Neural crest cell (in vitro differentiated cells): Measurements from ENCODE around the gene PRR19. TPM values are rescaled to one million over a fixed set of nuclear protein-coding genes. Genes with fewer than 3 reads are reported as not detected.

Source experiments
- DNase-seq: peaks from one replicate; pipeline ENCODE4 v3.0.0; 2021; ENCODE audit warnings: low read depth, mixed read lengths, low spot score
- H3K27ac Mint-ChIP-seq: one replicate; pipeline ENCODE4 v1.8.0; 2021; ENCODE audit warnings: mild to moderate bottlenecking, mixed read lengths; ENCODE audit not compliant: unreplicated experiment
- H3K27me3 Mint-ChIP-seq: 2 replicates; pipeline ENCODE4 v1.8.0; 2021; ENCODE audit warnings: low read depth, mild to moderate bottlenecking, mixed read lengths
- H3K36me3 Mint-ChIP-seq: 2 replicates; pipeline ENCODE4 v1.8.0; 2021; ENCODE audit warnings: low read depth, mild to moderate bottlenecking, mixed read lengths
- H3K4me1 Mint-ChIP-seq: 2 replicates; pipeline ENCODE4 v1.8.0; 2021; ENCODE audit warnings: mixed read lengths
- H3K4me3 Mint-ChIP-seq: one replicate; pipeline ENCODE4 v1.8.0; 2021; ENCODE audit warnings: mild to moderate bottlenecking, mixed read lengths
- H3K9me3 Mint-ChIP-seq: 2 replicates; pipeline ENCODE4 v1.8.0; 2021; ENCODE audit warnings: mixed read lengths
- total RNA-seq: library from RNA; stranded (reverse); gene quantifications from 2 replicates; pipeline ENCODE4 v1.2.1, GENCODE V29; 2021
- TF ChIP-seq, protein P1 (sequence below): fragments of 200-600 bp; sonication (generic); conservative IDR thresholded peaks from 2 replicates; pipeline ENCODE4 v1.5.0; 2021; ENCODE audit warnings: antibody characterized with exemption, mild to moderate bottlenecking

Gene PRR19
- total RNA-seq, 1 donor from 2014 or later: 2.8 TPM

DNA sequence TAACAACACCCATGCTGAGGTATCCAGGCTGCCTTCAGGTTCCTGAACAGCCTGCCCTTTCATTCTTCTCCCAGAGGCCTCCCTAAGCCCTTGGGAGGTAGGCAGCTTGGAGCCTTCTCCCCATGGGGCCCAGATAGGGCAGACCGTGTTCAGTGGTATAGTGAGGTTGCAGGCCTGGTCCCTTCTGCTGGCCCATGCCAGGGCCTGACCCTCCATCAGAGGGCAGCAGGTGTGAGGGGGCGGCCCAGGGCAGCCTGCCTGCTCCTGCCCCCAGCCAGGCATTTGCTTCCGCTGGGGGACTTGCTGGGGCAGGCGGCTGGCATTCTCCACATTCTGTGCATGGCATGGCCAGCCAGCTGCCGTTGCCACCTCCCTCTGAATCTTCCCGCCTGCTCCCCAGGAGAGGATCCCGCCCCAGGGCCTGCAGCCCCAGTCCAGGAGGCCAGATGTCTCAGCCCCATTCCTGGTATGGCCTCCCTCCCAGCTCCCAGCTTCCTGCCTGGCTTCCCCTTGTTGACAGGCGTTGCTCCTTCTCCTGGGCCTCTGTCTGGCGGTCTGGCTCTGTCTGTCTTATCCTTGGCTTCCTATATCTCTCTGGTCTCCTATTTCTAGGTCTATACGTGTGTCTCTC is 24.0 kb upstream of the PRR19 start:
- peak overlapping the region; percentile 96 for H3K4me3 Mint-ChIP-seq
- H3K9me3 Mint-ChIP-seq: no peaks in the 10 kb centered on the region
- peaks cover 21% of the 10 kb centered on the region for H3K4me1 Mint-ChIP-seq
- no peaks in the 10 kb centered on the region for H3K36me3 Mint-ChIP-seq
- no peak overlapping the region for H3K27ac Mint-ChIP-seq
- DNase-seq: no peak
- TF ChIP-seq, protein P1, sequence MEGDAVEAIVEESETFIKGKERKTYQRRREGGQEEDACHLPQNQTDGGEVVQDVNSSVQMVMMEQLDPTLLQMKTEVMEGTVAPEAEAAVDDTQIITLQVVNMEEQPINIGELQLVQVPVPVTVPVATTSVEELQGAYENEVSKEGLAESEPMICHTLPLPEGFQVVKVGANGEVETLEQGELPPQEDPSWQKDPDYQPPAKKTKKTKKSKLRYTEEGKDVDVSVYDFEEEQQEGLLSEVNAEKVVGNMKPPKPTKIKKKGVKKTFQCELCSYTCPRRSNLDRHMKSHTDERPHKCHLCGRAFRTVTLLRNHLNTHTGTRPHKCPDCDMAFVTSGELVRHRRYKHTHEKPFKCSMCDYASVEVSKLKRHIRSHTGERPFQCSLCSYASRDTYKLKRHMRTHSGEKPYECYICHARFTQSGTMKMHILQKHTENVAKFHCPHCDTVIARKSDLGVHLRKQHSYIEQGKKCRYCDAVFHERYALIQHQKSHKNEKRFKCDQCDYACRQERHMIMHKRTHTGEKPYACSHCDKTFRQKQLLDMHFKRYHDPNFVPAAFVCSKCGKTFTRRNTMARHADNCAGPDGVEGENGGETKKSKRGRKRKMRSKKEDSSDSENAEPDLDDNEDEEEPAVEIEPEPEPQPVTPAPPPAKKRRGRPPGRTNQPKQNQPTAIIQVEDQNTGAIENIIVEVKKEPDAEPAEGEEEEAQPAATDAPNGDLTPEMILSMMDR: no peak
- H3K27me3 Mint-ChIP-seq: no peaks in the 10 kb centered on the region

DNA sequence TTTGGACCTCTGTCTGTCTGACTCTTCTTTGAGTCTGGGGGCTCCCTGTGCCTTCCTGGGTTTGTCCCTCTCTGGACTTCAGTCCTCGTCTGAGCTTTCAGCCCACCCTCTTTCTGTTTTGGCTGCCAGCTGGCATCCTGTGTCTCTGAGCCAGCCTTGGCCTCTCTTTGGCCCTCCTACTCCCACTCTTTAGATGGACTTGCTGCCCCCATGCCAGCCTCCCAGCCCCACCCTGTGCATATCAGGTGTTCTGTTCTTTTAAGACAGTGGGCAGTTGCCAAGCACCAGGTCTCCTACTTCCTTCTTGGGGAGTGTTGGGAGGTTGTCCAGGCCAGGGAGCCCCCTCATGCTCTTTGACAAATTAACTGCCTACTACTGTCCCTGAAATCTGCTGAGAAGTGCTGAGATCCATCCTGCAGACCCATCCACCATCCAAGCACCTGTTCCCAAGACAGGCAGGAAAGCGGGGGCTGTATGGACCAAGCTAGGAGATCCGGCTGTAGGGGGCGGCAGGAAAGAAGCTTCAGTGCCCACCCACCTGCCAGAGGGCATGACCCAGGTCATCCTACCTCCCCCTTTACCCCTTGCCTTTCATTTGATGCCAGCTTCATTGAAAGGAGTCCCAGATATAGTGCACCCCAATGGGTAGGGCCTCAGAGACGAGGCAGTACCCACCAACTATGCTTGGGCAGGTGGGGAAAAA is 23.3 kb upstream of the PRR19 start:
- TF ChIP-seq, protein P1: no peak
- Mint-ChIP-seq H3K27ac (no peak overlapping the region), H3K4me1 (peaks cover 21% of the 10 kb centered on the region), H3K4me3 (peak overlapping the region; percentile 96), H3K9me3 (no peaks in the 10 kb centered on the region), H3K36me3 (no peaks in the 10 kb centered on the region), H3K27me3 (no peaks in the 10 kb centered on the region)
- DNase-seq: no peak

DNA sequence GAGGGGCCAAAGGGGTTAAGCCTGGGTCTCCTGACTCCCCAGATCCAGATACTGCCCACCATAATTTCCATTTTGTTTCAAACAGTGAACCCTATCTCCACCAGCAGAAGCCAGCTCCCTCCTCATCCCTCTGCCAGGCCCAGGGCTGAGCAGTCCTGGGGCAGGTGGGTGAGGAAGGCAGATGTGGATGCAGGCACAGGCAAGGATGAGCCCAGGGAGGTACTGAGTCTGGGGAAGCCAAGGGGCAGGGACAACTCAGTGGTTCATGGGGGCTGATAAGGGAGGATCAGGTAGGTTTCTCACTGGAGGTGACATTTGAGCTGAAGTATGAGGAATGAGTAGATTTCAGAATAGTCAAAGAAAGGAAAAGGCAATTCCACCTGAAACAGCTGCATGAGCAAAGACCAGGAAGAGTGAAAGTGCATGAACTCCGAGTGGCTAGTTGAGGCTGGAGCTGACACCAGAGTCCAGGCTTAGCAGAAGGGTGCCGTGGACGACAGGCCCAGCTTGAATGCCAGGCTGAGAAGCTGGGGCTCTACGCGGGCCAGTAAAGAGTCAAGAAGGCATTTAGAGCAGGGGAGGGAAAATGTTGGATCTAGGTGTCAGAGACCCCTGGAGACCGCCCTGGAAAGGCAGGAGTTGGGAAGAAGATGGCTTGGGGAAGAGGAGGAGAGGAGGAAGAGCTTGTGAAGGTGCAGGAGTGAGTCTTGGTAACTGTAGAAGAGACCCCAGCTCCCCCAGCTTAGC is 22.6 kb upstream of the PRR19 start:
- Mint-ChIP-seq H3K36me3 (no peaks in the 10 kb centered on the region), H3K4me1 (peaks cover 21% of the 10 kb centered on the region), H3K27me3 (no peaks in the 10 kb centered on the region), H3K27ac (peak overlapping the region; percentile 30), H3K9me3 (no peaks in the 10 kb centered on the region), H3K4me3 (peak overlapping the region; percentile 96)
- DNase-seq: no peak
- TF ChIP-seq, protein P1: no peak

DNA sequence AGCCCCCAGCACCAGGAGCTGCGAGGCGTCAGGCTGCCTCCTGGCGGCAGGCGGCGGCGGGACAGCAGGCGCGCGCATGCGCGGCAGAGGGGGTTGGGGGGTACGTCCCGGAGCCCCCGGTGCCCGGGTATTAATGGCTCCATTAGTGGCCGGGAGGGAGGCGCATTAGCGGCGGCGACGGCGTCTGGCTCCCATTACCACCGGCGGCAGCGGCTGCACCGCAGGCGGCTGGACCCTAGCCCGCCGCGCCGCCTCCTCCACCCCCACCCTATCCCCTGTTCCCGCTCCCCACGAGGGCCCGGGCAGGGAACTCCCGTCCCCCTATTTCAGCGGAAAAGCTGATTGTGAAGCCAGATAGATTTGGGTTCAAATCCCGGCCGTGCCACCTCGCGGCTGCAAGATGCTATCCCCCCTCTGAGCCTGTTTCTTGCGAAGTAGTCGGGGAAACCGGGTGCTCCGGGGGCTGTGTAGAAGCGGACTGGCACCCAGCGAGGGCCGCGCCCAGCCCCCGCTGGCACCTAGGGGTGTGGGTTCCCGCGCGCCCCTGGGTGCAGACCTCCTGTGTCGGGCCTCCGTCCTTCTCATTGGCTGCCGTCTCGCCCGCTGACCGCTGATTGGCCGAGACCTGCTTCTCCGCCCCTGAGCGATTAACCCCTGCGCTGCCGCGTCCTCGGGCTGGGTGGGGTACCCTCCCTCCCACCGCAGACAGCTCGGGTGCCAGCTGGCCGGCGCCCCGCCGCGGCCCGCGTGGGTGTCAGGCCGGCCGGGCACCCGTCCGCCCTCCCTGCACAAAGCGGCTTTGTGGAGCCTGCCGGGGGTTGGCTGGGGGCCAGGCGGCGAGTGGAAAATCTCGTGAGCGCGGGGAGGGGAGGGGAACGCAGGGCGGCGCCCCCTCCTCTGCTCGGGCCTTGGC is 21.8 kb upstream of the PRR19 start:
- Mint-ChIP-seq H3K9me3 (no peaks in the 10 kb centered on the region), H3K36me3 (peaks cover 3% of the 10 kb centered on the region), H3K27ac (no peak overlapping the region), H3K27me3 (peaks cover 4% of the 10 kb centered on the region), H3K4me3 (peak overlapping the region; percentile 96), H3K4me1 (peaks cover 27% of the 10 kb centered on the region)
- TF ChIP-seq, protein P1: peak; percentile 90
- DNase-seq: peak; percentile 77

- H3K36me3 Mint-ChIP-seq: peaks cover 3% of the 10 kb centered on the region
- no peak for DNase-seq
- no peak overlapping the region for H3K4me3 Mint-ChIP-seq
- H3K9me3 Mint-ChIP-seq: no peaks in the 10 kb centered on the region
- H3K4me1 Mint-ChIP-seq: peaks cover 34% of the 10 kb centered on the region
- no peak overlapping the region for H3K27ac Mint-ChIP-seq
- TF ChIP-seq, protein P1: no peak
- peaks cover 4% of the 10 kb centered on the region for H3K27me3 Mint-ChIP-seq
These were observed 21.2 kb upstream of the PRR19 start for GRCh38 chr19:42280815-42281145.
